ENCODE results near the gene OGFOD3. TPM values are rescaled to one million over a fixed set of nuclear protein-coding genes. Genes with fewer than 3 reads are reported as not detected.
A peak's percentile ranks its signal among the peaks of the same experiment; 100 is the strongest.

OGFOD3 gene
- total and polyA plus RNA-seq, 9 of the 15 experiments (the other 6 are each of a cell fraction or from before 2014, with no cell fraction given): 0.69 to 44.7 (median 18.9) TPM

DNA sequence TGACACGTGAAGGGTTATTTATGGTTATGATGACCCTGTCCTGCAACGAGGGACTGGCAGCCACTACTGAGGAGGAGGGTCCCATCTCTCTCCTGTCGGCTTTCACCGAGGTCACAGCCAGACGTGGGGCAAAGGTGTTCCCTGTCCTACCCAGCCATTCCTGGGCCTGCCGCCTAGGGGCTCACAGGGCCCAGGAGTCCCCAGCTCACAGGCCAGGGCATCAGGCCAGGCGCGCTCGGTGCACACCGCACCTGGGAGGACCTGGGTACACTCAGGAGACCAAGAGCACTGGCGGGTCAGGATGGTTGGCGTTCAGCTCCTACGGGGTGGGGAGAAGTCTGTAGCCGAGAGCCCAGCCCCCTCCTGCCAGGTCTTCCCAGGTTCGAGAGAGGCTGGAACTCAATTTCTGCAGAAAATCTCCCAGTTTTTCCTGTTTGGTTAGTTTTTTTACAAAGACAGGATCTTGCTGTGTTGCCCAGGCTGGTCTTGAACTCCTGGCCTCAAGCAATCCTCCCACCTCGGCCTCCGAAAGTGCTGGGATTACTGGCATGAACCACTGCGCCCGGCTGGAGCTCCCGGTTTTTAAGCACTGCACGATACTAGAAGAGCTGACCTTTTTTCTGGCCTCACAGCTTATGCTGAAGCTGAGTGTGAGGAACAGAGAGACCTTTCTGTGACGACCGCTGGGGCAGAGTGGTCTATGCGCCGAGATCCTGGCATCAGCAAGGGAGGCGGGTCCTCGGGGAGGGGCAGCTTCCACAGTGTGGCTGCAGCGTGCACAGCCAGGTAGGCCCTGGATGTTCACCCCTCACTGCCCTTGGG, 24.5 kb upstream of the OGFOD3 start:
- POLR2A ChIA-PET: interaction anchor here (0.7 to 1.4 kb wide), 3 partner anchors 8 to 91 kb away, joined by 4 to 5 read pairs (median 4); no protein-coding TSS in a partner anchor
- H3K9me3 ChIP-seq (replicated peaks; ENCODE audit: control insufficient read depth, insufficient read depth, low read depth, low read length): no peaks in the 10 kb centered on the region
- H3K36me3 ChIP-seq (ENCODE audit: control insufficient read depth, insufficient read depth, low read length): peaks cover 26% of the 10 kb centered on the region; the same call in 2 of the 3 replicates
- H3K4me3 ChIP-seq: no peak overlapping the region
- DNase-seq (ENCODE audit: extremely low read depth in 1 of 4, low spot score in 3 of 4): no peak
- ATAC-seq: no peak
- peaks cover 0 to 69% of the 10 kb centered on the region in 2 experiments; a peak in 2 of 5 replicates for H3K4me1 ChIP-seq (replicated peaks in 1 of 2; ENCODE audit: control insufficient read depth in 2 of 2, insufficient read depth in 2 of 2, low read length in 2 of 2)
- H4K20me1 ChIP-seq (replicated peaks; ENCODE audit: control insufficient read depth, insufficient read depth, low read length): no peaks in the 10 kb centered on the region
- TSS peak; percentile 64 for BruUV-seq (replicated peaks)
- H3K4me2 ChIP-seq (ENCODE audit: insufficient read depth, low read length): no peak overlapping the region
- H3K9me1 ChIP-seq (ENCODE audit: control insufficient read depth, insufficient read depth, low read length): no peaks in the 10 kb centered on the region
- CTCF ChIA-PET (ENCODE audit: low intra/inter-chr PET ratio): no interaction called here
- in situ Hi-C loops (cut with MboI) (no loop called here), intact Hi-C loops (cut with micrococcal nuclease) (no loop called here)
- FAIRE-seq: no peak
- H3K27me3 ChIP-seq (ENCODE audit: control insufficient read depth in 2 of 2, insufficient read depth in 2 of 2, low read length in 2 of 2): no peaks in the 10 kb centered on the region
- no peak overlapping the region for H3K27ac ChIP-seq (ENCODE audit: extremely low read depth, low read depth, low read length)
- peaks cover under 1% of the 10 kb centered on the region; the same call in 2 of the 3 replicates for H3K79me2 ChIP-seq (ENCODE audit: control insufficient read depth, insufficient read depth, low read length)
- peak overlapping the region in 1 of 2 experiments; percentile 3; a peak in 1 of 4 replicates for H3K9ac ChIP-seq (ENCODE audit: insufficient read depth in 1 of 2, low read depth in 2 of 2, low read length in 2 of 2)
- no peak overlapping the region for H2AFZ ChIP-seq (ENCODE audit: low read depth, low read length)
- WGBS (ENCODE audit: insufficient coverage, low coverage, missing lambda C conversion rate): 88% methylated on average over 22 of the region's 28 CpGs
- TF ChIP-seq RBFOX2 (IDR thresholded peaks at IDR 0.05; ENCODE audit: low read depth, low read length) (peak; percentile 28; the same call in 1 of the 2 replicates), TBL1XR1 (IDR thresholded peaks at IDR 0.05; ENCODE audit: low read length in 2 of 2) (no peak), ATF7 (IDR thresholded peaks at IDR 0.05) (no peak), KDM5B (IDR thresholded peaks at IDR 0.05; ENCODE audit: insufficient replicate concordance, low read depth, low read length) (no peak), ELK1 (CRISPR knock-in tag; IDR thresholded peaks at IDR 0.05) (no peak), SIN3B (IDR thresholded peaks at IDR 0.05; ENCODE audit: low read depth) (no peak), ZNF3 (CRISPR knock-in tag; IDR thresholded peaks at IDR 0.05) (no peak), ZNF12 (CRISPR knock-in tag; IDR thresholded peaks at IDR 0.05) (no peak), ARID1B (IDR thresholded peaks at IDR 0.05) (no peak), EHMT2 (IDR thresholded peaks at IDR 0.05) (no peak), ZNF121 (CRISPR knock-in tag; conservative IDR thresholded peaks at IDR 0.05) (peak; percentile 53), EZH2 (IDR thresholded peaks at IDR 0.05; ENCODE audit: borderline replicate concordance, low read depth, low read length) (no peak), E2F3 (CRISPR knock-in tag; IDR thresholded peaks at IDR 0.05) (no peak), RBM25 (IDR thresholded peaks at IDR 0.05; ENCODE audit: low read depth, low read length, severe bottlenecking) (no peak)
